Activated gamma-delta T cell treated with Interleukin-2 at 50 U/mL for 16 hours (primary cell): Measurements from ENCODE around the gene EI24.

Experiments used
- DNase-seq: peaks from one replicate; pipeline ENCODE4 v3.0.0-alpha.2; 2020

The EI24 gene

DNA sequence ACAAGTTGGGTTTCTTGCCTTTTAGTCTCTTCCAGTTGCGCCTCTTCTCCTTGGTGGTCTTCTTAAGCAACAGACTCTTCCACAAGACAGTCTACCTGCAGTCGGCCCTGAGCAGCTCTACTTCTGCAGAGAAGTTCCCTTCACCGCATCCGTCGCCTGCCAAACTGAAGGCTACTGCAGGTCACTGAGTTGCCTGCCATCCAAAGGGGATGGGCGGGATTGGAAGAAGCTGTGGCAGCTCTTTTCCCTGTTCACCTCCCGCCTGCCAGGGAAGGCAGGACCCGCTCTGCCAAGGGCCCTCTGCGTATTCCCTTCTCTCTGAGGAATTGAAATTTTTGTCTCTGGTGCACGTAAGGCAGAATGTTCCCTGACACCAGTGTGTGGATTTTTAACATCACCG lies 14.2 kb downstream of the EI24 start:
- DNase-seq: no peak

GRCh38 chr11:125585487-125585886 lies 16.2 kb downstream of the EI24 start:
- no peak for DNase-seq

- no peak for DNase-seq
Measured at GRCh38 chr11:125586623-125587022, 17.3 kb downstream of the EI24 start.

- DNase-seq: no peak
Measured at GRCh38 chr11:125587480-125587879, 18.2 kb downstream of the EI24 start.

DNA sequence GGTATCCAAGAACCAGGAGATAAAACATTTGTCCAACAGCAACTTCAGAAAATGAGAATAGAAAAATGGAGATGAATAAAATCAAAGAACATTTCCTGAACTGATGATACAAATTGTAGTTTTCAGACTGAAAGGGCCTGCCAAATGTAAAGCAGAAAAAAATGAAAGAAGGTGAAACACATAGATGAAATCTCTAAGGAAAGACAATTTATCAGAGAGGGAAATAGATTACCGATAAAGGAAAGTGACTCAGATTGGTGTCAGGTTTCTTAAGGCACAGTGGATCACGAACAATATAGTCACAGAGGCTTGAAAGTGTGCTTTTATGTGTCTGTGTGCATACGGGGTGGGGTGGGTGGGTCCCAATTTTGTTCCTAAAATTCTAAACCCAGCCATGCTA lies 19.2 kb downstream of the EI24 start:
- DNase-seq: no peak

DNA sequence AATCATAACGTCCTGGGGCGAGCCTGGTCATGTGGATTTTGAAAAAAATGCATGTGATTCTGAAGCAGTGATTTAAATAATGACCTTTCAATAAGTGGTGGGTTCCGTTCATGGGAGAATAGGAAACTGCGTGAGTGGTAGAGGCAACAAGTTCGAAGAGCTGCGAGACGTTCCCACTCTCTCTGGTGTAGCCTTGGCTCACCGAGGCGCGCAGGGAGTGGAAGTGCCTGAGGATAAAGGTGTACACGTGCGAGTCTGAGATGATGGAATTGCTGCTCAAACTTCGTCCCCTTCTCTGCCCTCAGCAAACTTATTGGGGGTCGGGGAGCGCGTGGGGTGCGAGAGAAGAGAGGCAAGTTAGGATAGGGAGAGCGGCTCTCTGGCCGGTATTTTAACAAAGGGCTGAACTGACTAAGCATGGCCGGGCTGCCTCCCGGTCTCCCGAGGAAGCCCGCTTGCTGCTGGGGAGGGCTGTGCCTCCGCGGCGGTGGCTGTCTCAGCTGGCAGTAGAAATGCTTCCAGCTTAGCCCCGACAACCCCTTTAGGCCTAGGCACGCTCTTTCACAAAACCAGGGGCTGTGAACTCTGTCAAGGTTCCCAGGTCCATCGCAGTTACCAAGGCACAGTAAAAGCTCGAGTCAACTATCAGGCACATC lies 22.5 kb downstream of the EI24 start:
- peak; percentile 20 for DNase-seq

DNA sequence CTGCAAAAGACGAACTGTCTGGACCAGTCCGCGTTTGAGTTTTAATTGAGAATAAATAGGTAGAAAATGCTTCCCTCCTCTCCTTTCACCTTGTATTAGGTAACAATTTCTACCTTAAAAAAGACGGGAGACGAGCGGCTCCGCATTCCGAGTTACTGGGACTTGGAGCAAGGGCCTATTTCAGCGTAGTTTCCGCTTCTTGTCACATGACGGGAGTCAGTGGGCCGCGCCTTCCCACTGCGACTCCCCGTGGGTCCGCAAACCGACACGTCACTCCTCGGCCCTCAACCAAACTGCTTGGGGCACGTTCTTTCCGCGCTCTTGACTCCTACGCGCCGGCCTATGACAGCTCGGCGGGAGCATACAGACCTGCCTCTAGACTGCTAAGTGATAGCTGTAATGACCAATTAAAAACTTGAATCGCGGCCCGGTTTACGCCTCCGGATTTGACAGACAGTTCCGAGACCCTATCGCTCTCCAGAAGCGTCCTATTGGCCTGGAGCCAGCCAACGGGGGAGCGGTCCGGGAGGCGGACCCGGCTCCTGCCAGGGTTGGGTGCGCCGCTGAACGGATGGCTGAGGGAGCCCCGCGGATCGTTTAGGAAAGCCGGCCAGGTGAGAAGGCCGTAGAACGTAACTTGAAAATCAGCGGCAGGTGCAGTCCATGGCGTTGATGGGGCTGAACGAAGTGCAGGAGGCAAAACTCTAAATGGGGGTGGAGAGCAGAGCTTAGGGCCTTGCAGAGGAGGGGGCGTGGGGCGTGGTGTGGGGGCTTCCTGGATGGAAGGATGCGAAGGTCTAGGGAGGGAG lies 23.2 kb downstream of the EI24 start, which contains the start of gene STT3A:
TSS of gene STT3A (plus strand) at position 548 of the 809 bp plus-strand sequence. CDS start 3,064 bp downstream, outside the sequence.
- DNase-seq: peak; percentile 97

- DNase-seq: no peak
Measured at GRCh38 chr11:125593114-125593820, 24.0 kb downstream of the EI24 start.

DNA sequence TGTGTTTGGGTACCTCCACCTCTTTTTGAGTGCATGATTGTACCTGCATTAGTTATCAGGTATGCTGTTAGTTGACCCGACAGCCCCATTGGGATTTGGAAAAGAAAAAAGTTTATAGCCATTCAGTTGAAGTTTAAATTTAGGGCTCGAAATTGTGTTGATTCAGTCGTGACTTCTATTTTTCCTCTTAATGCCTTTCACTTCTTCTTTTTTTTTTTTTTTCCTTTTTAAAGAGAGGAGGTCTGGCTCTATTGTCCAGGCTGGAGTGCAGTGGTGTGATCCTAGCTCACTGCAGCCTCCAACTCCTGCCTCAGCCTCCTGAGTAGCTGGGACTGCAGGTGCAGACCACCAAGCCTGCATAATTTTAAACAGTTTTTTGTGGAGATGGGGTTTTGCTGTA lies 25.7 kb downstream of the EI24 start:
- DNase-seq: no peak

- no peak for DNase-seq
Measured at GRCh38 chr11:125600663-125601062, 31.4 kb downstream of the EI24 start.

- DNase-seq: no peak
Measured at GRCh38 chr11:125603207-125603606, 33.9 kb downstream of the EI24 start.

DNA sequence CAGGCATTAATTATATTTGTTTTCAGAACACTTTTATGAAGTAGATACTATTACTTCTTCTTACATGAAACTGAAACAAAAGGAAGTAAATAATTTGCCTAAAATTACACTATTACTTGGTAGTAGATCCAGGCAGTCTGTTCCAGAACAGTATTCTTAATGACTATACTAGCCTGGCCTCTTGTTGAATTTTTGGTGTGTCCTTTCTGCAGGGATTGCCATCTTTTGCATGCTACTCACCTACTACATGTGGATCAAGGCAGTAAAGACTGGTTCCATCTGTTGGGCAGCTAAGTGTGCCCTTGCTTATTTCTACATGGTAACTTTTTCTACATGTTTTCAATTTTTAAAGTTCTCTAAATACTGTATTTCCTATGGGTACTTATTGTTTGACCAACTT lies 36.1 kb downstream of the EI24 start:
- no peak for DNase-seq

- no peak for DNase-seq
Measured at GRCh38 chr11:125609545-125609944, 40.3 kb downstream of the EI24 start.

DNA sequence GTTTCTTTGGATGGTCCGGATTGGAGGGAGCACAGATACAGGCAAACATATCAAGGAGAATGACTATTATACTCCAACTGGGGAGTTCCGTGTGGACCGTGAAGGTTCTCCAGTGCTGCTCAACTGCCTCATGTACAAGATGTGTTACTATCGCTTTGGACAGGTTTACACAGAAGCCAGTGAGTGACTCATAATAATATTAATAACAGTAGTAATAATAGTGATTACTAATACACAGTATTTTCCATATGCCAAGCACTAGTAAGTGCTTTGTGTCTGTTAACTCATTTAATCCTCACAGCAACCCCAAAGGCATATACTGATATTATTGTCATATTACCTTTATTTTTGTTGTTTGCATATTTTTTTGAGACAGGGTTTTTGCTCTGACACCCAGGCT lies 49.1 kb downstream of the EI24 start:
- no peak for DNase-seq

DNA sequence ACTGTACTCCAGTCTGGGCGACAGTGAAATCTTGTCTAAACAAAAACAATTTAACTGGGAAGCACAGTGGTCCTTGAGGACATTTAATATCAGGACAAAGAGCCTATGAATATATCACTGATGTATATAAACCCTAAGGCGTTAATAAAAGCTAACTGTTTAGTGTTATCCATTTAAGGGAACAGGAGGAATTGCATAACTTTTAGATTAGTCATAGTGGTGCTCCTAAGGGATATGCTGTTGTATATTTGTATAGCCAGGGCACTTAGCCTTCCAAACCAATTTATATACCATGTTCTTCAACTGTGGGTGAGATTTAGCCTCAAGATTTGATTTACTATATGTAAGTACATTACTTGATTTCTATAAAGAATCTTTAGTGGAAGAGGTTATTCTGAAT lies 52.7 kb downstream of the EI24 start:
- no peak for DNase-seq

DNA sequence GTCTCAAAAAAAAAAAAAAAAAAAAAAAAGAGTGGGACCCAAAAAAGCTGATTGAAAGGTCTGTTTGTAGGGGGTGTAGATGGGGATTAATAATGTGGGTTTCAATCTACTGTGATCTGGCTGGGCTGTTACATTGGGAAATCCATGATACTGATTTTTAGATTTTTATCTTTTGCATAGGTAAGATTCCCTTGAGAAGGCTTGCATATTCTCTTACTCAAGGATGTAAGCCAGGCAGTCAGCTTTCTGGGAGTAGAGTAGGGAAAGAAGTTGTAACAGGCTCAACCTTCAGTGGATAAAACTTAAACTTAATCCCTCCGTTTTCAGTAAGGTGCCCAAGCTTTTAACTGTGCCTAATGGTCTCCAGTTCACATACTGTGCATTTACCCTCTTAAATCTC lies 53.8 kb downstream of the EI24 start:
- DNase-seq: no peak

GRCh38 chr11:125624756-125625213 lies 55.5 kb downstream of the EI24 start, which contains the start of gene CHEK1:
Gene CHEK1, plus strand, starts transcription at chr11:125625163. Its CDS starts 1,606 bp downstream, at chr11:125626769.
- no peak for DNase-seq

- DNase-seq: no peak
Measured at GRCh38 chr11:125625225-125625629, 56.0 kb downstream of the EI24 start.

DNA sequence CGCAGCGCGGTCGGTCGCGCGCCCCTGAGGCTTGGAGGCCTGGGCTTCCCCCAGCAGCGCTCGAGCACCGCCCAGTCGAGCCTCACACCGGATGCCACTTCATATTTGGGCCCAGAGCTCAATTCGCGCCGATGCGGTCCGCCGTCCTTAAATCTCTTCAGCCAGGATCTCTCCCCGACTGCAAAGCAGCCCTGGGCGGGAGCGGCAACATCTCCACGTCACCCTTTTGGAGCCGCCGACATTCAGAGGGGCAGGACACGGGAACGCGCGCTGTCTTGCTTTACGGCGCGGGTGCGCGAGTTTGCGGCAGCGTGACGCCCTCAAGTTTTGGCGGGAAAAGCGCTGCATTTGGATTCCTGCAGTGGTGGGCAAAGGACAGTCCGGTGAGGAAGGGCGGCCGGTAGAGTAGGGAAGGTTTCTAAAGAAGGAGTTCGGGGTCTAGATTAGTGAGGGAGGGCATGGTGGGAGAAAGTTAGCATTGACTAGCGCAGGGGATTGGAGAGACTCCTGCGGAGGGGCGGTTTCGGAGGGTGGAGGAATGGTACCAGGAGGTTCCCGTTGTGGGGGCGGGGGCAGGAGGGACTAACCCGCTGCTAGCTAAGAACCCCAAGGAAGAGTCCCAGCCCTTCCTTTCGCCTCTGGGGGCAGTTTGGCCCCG lies 56.5 kb downstream of the EI24 start:
- peak; percentile 76 for DNase-seq

DNA sequence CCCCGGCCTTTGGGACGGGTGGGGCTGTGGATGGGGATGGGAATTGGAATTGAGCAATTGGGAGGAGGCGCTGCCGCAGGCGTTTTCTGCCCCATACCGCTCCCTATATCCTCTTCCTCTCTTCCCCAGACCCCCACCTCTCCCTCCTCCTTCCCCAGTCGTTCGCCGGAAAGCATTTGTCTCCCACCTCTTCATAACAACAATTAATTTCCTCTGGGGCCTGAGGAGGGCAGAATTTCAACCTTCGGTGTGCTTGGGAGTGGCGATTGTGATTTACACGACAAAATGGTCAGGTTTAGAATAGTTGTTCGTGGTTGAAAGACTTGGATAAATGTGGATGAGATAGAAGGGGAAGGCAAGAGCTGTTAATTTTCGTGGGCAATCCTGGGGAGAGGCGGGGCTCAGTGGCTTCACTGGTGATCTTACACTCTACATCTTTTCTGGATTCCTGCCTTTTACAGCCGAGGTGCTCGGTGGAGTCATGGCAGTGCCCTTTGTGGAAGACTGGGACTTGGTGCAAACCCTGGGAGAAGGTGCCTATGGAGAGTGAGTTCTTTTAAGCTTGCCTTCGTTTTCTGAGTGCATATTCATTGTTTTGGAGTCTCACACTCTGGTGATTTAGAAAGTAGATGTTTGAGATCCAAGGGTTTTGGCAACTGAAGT lies 57.1 kb downstream of the EI24 start:
- peak; percentile 29 for DNase-seq

GRCh38 chr11:125627236-125627910 lies 58.1 kb downstream of the EI24 start:
- DNase-seq: no peak
